ENCODE data around the gene LCE3D.
A peak's percentile ranks its signal among the peaks of the same experiment; 100 is the strongest.
"Not testable (repeated sequence)": the region's sequence is repeated elsewhere in the genome, so short reads cannot be mapped to it uniquely, and the experiment has no call there.

Gene LCE3D, protein sequence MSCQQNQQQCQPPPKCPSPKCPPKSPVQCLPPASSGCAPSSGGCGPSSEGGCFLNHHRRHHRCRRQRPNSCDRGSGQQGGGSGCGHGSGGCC

DNA sequence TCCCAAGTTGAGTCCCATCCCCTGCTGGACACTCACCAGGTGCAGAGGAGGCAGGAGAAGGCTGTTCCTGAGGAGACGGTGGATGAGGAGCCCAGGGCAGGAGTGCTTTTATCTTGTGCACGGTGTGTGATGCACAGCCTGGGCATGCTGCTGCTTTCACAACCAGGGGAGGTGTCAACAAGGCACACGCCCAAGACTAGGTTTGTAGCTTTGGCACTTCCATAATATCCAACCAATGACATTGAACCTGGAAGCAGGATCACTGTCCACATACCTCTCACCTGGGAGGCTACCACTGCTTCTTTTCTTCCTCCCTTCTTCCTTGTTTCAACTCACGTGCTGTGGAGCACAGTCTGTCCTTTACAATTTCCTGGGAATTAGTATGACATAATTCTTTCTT lies at the start of gene LCE3D:
Gene LCE3D (minus strand): TSS at position 84 of the 400 bp plus-strand sequence. CDS start 580 bp downstream, outside the sequence.
- Histone ChIP-seq H3K27ac (no peak within 1 kb of the TSS), H3K9ac (no peak within 1 kb of the TSS), H3K4me3 (no peak within 1 kb of the TSS), H3K27me3 (no peaks in the 10 kb centered on the region), H3K4me1 (no peaks in the 10 kb centered on the region), H3K36me3 (no peaks in the 10 kb centered on the region), H3K4me2 (no peak within 1 kb of the TSS), H4K20me1 (no peaks in the 10 kb centered on the region), H3K9me3 (no peaks in the 10 kb centered on the region)
- TF ChIP-seq Cebpa-rat (IDR thresholded peaks at IDR 0.05) = no peak

DNA sequence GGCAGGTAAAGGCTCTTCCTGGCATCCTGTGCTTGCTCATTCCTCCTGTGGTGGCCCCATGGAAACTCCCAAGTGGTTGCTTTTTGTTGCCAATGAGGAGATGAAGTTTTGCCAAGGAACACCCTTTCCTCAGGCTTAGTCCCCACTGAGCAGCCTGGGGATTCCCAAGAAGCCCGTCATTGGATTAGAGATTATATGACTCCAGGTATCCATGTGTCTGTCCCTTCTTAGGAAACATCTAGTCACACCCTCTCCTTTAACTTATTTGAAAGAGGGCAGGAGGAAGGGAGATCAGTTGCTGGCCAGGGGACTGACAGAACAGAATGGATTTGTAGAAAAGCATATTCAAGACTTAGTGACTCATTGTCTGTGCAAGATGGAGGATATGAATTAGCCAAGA lies 46.4 kb upstream of the LCE3D start:
- Histone ChIP-seq H3K4me2 (no peak overlapping the region), H3K4me3 (no peak overlapping the region), H3K27ac (no peak overlapping the region), H3K9me3 (no peaks in the 10 kb centered on the region; the same call in 1 of the 2 replicates), H3K4me1 (peaks cover 21% of the 10 kb centered on the region), H4K20me1 (no peaks in the 10 kb centered on the region), H3K36me3 (no peaks in the 10 kb centered on the region), H3K27me3 (no peaks in the 10 kb centered on the region), H3K9ac (no peak overlapping the region)
- TF ChIP-seq Cebpa-rat (IDR thresholded peaks at IDR 0.05) = no peak

DNA sequence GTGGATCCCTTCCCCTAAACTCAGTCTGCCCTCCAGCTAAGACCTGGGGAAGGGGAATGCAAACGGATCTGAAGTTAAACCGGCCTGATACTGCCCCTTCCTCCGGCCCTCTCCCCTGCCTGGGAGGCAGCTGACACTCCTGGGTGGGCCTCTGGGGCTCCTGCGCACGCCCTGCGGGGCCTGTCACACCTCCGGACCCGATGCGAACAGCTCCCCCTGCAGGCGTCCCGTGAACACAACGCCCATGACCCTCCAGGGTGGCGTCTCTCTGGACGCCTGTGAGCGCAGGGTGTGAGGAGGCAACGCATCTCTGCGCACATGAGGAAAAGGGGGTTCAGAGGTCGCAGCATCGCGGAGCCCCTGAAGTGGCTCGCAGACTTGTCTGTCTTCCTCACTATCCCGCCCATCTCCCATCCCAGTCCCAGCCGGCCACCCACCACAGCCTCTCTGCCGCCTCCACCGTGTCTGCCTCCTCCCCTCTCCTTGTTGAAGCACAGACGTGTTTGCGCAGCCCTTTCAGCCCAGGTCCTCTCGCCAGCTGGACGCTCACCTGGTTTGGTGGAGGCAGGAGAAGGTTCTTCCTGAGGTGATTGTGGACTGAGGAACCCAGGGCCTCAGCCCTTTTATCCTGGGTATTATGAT lies 43.0 kb upstream of the LCE3D start:
- Histone ChIP-seq H4K20me1 (no peaks in the 10 kb centered on the region), H3K4me1 (peaks cover 25% of the 10 kb centered on the region), H3K4me2 (peak overlapping the region; percentile 59), H3K4me3 (no peak overlapping the region), H3K36me3 (no peaks in the 10 kb centered on the region), H3K9ac (no peak overlapping the region), H3K27me3 (no peaks in the 10 kb centered on the region), H3K27ac (peak overlapping the region; percentile 14; the same call in 1 of the 2 replicates), H3K9me3 (peaks cover 24% of the 10 kb centered on the region)
- TF ChIP-seq Cebpa-rat (IDR thresholded peaks at IDR 0.05) = no peak

DNA sequence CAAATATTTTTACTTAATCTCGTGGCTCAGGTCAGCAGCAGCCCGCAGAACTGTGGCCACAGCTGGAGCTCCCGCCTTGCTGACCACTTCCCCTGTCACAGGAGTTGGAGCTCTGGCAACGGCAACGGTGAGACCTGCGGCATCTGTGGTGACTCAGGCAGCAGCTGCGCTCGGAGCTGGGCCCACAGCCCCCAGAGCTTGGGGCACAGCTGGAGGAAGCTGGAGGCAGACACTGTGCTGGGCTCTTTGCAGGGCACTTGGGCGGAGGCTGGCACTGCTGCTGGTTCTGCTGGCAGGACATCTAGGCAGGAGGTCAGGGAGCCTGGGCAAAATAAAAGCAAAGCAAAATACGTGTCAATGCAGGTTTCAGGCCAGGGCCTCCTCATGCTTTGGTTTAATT lies 42.5 kb upstream of the LCE3D start, which contains the start of gene LCE3A:
Gene LCE3A (minus strand): TSS at position 301 of the 400 bp plus-strand sequence. CDS start 0 bp downstream, at position 301.
- H3K4me1 ChIP-seq = peaks cover 25% of the 10 kb centered on the region
- H3K4me3 ChIP-seq = no peak within 1 kb of the TSS; the same call in 1 of the 2 replicates
- H3K9me3 ChIP-seq = peaks cover 30% of the 10 kb centered on the region
- H3K9ac ChIP-seq = no peak within 1 kb of the TSS
- no peaks in the 10 kb centered on the region for H3K36me3 ChIP-seq
- peak within 1 kb of the TSS; percentile 59 for H3K4me2 ChIP-seq
- H4K20me1 ChIP-seq = no peaks in the 10 kb centered on the region
- no peaks in the 10 kb centered on the region for H3K27me3 ChIP-seq
- no peak for TF ChIP-seq Cebpa-rat (IDR thresholded peaks at IDR 0.05)
- peak within 1 kb of the TSS; percentile 15; the same call in 1 of the 2 replicates for H3K27ac ChIP-seq

DNA sequence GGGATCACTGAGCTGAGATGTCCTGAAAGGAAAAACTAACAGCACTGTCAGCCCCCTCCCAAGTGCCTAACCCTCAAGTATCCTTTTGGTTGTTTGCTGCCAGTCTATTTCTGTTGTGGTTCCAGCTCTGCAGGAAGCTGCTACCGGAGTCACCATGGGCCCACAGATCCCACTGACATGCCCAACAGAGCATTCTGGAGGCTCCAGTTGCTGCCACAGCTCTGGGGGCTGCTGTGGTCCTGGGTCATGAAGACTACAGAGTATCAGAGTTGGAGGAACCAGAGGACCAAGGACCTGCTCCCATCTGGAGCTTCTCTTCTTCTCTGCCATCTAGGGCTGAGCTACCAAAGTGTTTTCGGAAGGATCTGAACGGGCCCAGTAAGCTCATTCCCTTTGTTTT lies 41.7 kb upstream of the LCE3D start:
- TF ChIP-seq Cebpa-rat (IDR thresholded peaks at IDR 0.05) = no peak
- peak overlapping the region; percentile 59 for H3K4me2 ChIP-seq
- H3K4me3 ChIP-seq = no peak overlapping the region; the same call in 1 of the 2 replicates
- no peaks in the 10 kb centered on the region for H3K36me3 ChIP-seq
- no peak overlapping the region for H3K9ac ChIP-seq
- H3K27me3 ChIP-seq = no peaks in the 10 kb centered on the region
- H3K9me3 ChIP-seq = peaks cover 35% of the 10 kb centered on the region
- peaks cover 25% of the 10 kb centered on the region for H3K4me1 ChIP-seq
- peak overlapping the region; percentile 15; the same call in 1 of the 2 replicates for H3K27ac ChIP-seq
- H4K20me1 ChIP-seq = no peaks in the 10 kb centered on the region

DNA sequence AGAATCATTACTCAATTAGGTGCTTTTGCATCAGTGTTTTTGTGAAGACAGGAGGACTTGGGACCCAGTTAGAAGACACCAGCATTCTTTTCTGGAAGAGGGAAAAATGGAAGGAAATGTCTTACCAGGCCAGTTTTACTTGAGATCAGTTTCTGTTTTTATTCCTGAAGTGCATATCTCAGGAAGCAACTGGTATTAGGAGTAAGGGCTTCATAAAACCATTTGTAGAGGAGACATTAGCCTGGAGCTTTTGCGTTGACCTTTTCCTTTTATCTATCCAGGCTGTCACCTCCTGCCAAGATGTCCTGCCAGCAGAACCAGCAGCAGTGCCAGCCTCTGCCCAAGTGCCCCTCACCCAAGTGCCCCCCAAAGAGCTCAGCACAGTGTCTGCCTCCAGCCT lies 33.2 kb upstream of the LCE3D start, which contains the start of gene LCE3B:
Gene LCE3B (plus strand): TSS at position 301 of the 400 bp plus-strand sequence. CDS start 0 bp downstream, at position 301.
- no peak within 1 kb of the TSS for H3K4me2 ChIP-seq
- no peaks in the 10 kb centered on the region for H3K4me1 ChIP-seq
- H3K4me3 ChIP-seq = no peak within 1 kb of the TSS
- no peak within 1 kb of the TSS for H3K27ac ChIP-seq
- no peaks in the 10 kb centered on the region for H3K36me3 ChIP-seq
- no peaks in the 10 kb centered on the region for H3K27me3 ChIP-seq
- H3K9me3 ChIP-seq = peaks cover 12% of the 10 kb centered on the region
- no peaks in the 10 kb centered on the region for H4K20me1 ChIP-seq
- H3K9ac ChIP-seq = no peak within 1 kb of the TSS
- TF ChIP-seq Cebpa-rat (IDR thresholded peaks at IDR 0.05) = no peak

DNA sequence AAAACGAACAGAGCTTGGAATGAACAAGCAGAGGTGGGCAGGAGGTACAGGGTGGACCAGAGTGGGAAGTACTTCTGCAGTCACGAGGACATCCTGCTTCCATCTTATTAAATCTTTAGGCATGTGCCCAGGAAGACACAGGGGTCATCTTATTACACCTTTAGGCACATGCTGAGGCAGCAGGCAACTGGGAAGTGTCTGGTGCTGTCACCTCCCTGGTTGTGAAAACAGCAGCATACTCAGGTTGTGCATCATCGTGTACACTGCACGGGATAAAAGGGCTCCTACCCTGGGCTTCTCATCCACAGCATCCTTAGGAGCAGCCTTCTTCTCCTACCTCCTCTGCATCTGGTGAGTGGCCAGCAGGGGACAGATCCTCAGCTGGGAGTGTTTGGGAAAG lies 19.6 kb upstream of the LCE3D start, which contains the start of gene LCE3C:
Gene LCE3C (plus strand): TSS at position 301 of the 400 bp plus-strand sequence. CDS start 498 bp downstream, outside the sequence.
- no peak within 1 kb of the TSS for H3K9ac ChIP-seq
- no peak within 1 kb of the TSS for H3K4me2 ChIP-seq
- H3K9me3 ChIP-seq = no peaks in the 10 kb centered on the region; the same call in 1 of the 2 replicates
- H3K27ac ChIP-seq = no peak within 1 kb of the TSS
- no peak within 1 kb of the TSS for H3K4me3 ChIP-seq
- H3K4me1 ChIP-seq = no peaks in the 10 kb centered on the region
- no peaks in the 10 kb centered on the region for H3K27me3 ChIP-seq
- TF ChIP-seq Cebpa-rat (IDR thresholded peaks at IDR 0.05) = no peak
- no peaks in the 10 kb centered on the region for H3K36me3 ChIP-seq
- no peaks in the 10 kb centered on the region for H4K20me1 ChIP-seq

DNA sequence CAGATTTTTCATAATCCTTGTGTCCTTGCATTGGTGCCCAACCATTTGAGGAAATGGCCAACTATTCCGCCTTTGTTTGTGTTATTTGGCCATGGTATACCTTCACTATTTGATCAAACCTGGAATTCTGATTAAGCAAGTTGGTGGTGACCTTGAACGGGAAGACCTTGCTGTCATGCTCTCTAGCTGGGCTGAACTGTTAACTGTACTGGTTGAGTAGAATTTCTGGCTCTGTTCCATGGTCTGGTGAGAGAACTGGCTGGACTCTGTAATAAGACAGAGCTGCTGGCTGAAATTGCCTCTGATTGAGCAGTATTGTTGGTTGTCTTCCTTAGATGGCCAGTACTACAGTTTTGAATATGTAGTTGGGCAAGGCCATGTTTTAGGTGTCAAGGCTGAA lies 16.7 kb upstream of the LCE3D start:
- no peak overlapping the region for H3K9ac ChIP-seq
- no peaks in the 10 kb centered on the region; the same call in 1 of the 2 replicates for H3K9me3 ChIP-seq
- no peaks in the 10 kb centered on the region for H3K4me1 ChIP-seq
- no peaks in the 10 kb centered on the region for H4K20me1 ChIP-seq
- H3K27me3 ChIP-seq = no peaks in the 10 kb centered on the region
- H3K27ac ChIP-seq = no peak overlapping the region
- H3K4me2 ChIP-seq = no peak overlapping the region
- H3K4me3 ChIP-seq = no peak overlapping the region
- no peaks in the 10 kb centered on the region for H3K36me3 ChIP-seq
- TF ChIP-seq Cebpa-rat (IDR thresholded peaks at IDR 0.05) = no peak

DNA sequence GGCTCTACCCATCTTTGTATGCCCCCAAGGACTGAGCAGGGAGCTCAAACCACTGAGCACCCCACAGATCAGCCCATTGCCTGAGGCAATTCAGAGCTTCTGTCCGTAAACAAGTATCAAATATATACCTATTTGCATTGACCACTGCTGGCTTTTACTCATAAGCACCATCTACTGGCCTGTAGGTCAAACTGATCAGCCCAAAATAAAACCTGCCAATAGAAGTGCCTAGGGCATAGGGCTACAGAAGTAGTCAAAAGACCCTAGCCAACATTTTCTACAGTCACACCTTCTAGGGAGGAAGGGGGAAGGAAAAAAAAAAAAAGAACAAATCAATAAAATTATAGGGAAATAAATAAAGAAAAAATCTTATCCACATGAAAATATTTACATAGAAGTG lies 5.3 kb upstream of the LCE3D start:
- Histone ChIP-seq H3K4me2 (no peak overlapping the region), H3K36me3 (no peaks in the 10 kb centered on the region), H4K20me1 (no peaks in the 10 kb centered on the region), H3K4me1 (no peaks in the 10 kb centered on the region), H3K4me3 (no peak overlapping the region), H3K27ac (no peak overlapping the region), H3K27me3 (no peaks in the 10 kb centered on the region), H3K9ac (no peak overlapping the region), H3K9me3 (no peaks in the 10 kb centered on the region)
- TF ChIP-seq Cebpa-rat (IDR thresholded peaks at IDR 0.05) = no peak

DNA sequence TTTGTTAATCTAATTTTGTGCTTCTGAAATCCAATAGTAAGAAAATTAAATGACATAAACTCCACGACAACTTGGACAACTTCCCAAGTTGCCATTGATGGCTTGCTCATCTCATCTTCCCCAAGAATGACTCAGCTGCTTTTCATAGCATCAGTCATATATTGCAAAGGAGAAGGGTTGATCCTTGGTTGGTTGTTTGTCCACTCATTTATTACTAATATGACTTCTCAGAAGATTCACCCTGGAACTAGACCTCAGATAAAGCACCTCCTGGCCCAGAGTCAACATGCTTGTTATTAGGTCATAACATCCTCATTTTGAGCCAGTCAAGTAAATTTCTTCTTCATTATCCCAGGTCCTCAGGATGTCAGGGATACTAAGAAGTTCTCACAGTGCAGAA lies 2.3 kb upstream of the LCE3D start:
- no peak overlapping the region for H3K4me2 ChIP-seq

DNA sequence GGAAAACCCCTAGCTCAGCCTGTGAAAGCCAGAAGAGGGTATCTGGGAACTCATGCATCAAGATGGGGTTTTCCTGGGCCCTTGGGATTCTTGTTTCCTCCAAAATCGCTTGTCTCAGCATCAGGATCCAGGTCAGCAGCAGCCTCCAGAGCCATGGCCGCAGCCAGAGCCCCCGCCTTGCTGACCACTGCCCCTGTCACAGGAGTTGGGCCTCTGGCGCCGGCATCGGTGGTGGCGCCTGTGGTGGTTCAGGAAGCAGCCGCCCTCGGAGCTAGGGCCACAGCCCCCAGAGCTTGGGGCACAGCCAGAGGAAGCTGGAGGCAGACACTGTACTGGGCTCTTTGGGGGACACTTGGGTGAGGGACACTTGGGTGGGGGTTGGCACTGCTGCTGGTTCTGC lies 790 bp downstream of the LCE3D start:
- H3K9ac ChIP-seq, H3K4me3 ChIP-seq, H3K4me1 ChIP-seq, H3K27ac ChIP-seq, H4K20me1 ChIP-seq, H3K36me3 ChIP-seq, H3K9me3 ChIP-seq, H3K27me3 ChIP-seq, H3K4me2 ChIP-seq: not testable (repeated sequence)

More for the DNA sequence above, 2.3 kb upstream of the LCE3D start:
- Histone ChIP-seq H3K27ac (no peak overlapping the region), H3K9ac (no peak overlapping the region), H4K20me1 (no peaks in the 10 kb centered on the region), H3K27me3 (no peaks in the 10 kb centered on the region), H3K4me1 (no peaks in the 10 kb centered on the region), H3K9me3 (no peaks in the 10 kb centered on the region), H3K4me3 (no peak overlapping the region), H3K36me3 (no peaks in the 10 kb centered on the region)
- no peak for TF ChIP-seq Cebpa-rat (IDR thresholded peaks at IDR 0.05)

Measured in BLaER1 (cell line).